LHCN-M2 (cell line): ENCODE measurements around the gene PYY. TPM values are rescaled to one million over a fixed set of nuclear protein-coding genes. Genes with fewer than 3 reads are reported as not detected.
"Not testable (repeated sequence)": the region's sequence is repeated elsewhere in the genome, so short reads cannot be mapped to it uniquely, and the experiment has no call there.

Experiments used
- DNase-seq: peaks from one replicate; pipeline ENCODE4 v3.0.0-alpha.2; 2012; ENCODE audit warnings: low read depth
- total RNA-seq: library from RNA; depleted of rRNA; stranded (reverse); fragments of >200 nt; gene quantifications from 2 replicates; pipeline ENCODE4 v1.2.3, GENCODE V29; 2014

Gene PYY
- total RNA-seq, 1 experiment from 2014 or later: not detected

DNA sequence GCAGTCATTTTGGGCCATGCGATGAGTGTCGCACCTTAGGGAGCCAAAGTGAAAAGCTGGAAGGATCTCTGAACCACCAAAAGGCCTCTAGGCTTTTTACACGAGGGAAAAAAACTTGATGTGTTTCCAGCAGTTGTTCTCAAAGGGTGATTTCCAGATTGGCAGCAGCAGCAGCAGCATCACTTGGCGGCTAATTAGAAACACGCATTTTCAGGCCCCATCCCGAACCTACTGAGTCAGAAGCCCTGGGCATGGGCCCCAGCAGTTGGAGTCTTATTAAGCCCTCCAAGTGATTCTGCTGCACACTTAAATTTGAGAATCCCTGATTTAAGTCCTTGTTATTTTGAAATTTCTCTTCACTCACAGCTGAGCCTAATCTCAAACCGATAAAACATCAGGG lies 25.3 kb upstream of the PYY start:
- DNase-seq: no peak

DNA sequence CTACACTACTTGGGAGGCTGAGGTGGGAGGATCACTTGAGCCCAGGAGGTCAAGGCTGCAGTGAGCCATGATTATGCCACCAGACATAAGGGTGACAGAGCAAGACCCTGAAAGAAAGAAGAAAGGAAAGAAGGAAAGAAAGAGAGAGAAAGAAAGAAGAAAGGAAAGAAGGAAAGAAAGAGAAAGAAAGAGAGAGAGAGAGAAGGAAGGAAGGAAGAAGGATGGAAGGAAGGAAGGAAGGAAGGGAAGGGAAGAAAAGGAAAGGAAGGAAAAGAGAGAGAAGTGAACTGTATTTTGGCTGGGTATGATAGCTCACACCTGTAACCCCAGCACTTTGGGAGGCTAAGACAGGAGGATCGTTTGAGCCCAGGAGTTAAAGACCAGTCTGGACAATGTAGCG lies 24.3 kb upstream of the PYY start:
- DNase-seq: no peak

DNA sequence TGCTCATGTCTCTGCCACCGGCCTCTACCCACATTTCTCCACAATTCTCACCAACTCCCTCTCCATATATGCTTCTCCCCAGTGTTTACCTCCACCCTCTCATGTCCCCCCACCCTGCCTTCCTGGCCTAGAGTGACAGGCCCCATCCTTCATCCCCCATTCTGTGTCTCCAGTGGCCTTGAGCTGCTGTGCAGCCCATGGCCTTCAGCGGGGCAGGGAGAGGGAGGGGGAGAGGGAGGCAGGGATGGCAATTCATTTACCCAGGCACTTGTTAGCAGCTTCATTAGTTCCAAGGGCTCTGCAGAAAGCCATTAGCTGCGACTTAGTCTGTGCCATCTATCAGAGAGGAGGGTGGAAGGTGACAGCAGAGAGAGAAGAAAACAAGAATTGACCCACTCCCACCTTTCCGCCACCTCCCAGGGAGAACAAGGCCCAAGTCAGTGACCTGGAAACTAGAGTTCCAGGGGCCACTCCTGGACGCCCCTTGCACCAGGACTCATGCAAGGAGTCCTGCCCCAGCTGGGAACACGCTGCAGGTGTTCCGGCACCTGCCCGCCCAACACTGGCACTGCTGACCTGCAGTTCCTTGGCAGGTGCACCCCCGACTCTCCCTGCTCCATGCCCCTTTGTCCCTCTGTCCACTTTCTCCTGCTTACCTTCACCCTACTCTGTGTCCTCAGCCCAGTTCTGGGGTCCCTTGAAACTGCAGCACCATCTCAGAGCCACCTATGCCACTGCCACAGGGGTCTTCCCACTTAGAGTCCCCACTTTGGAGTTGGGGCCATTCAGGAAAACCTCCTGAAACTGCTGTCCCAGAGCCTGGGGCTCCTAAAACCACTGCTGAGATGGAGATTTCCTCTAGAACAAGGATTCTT lies 23.5 kb upstream of the PYY start:
- DNase-seq: no peak

DNA sequence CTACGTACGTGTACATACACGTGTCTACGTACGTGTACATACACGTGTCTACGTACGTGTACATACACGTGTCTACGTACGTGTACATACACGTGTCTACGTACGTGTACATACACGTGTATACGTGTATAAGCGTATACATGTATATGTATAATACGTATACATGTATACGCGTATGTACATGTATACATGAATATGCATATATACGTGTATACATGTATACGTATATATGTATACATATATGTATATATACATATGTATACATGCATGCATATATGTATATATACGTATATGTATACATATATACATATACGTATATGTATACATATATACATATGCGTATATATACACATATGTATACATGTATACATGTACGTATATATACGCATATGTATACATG lies 22.2 kb upstream of the PYY start:
- no peak for DNase-seq

DNA sequence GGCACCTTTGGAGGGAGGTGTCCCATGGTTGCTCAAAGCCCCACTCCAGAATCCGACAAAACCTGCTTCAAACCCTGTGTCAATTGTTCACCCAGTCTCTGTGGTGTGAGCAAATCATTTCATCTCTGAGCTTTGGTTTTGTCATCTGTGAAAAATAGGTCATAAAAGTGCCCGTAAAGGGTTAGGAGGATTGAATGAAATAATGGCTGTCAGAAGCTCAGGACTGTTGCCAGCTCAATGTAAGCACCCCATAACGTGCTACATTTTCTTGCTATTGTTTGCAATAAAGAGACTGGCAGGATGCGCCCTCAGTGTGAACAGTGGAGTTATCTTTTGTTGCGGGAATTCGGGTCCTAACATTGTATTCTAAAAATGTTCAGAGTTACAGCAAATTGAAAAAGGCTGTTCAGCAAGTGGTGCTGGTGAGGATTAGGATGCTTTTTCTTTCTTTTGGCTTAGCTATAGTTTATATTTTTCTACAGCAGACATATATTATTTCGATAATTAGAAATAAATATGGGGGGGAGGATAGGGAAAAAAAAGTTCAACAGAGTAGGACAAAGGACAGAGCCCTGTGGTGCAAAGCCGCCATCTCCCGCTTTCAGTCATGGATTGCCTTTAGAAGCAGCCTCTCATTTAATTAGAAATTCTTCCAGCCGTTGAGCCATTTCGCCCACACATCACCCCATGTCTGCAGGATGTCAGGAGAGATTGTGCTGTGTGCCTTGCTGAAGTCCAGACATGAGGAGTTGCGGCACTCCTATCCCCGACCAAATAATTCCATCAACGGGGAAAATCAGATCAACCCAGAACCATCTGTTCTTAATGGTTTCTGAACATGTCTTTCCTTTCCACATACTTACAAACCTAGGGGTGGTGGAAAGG lies 20.9 kb upstream of the PYY start:
- no peak for DNase-seq

DNA sequence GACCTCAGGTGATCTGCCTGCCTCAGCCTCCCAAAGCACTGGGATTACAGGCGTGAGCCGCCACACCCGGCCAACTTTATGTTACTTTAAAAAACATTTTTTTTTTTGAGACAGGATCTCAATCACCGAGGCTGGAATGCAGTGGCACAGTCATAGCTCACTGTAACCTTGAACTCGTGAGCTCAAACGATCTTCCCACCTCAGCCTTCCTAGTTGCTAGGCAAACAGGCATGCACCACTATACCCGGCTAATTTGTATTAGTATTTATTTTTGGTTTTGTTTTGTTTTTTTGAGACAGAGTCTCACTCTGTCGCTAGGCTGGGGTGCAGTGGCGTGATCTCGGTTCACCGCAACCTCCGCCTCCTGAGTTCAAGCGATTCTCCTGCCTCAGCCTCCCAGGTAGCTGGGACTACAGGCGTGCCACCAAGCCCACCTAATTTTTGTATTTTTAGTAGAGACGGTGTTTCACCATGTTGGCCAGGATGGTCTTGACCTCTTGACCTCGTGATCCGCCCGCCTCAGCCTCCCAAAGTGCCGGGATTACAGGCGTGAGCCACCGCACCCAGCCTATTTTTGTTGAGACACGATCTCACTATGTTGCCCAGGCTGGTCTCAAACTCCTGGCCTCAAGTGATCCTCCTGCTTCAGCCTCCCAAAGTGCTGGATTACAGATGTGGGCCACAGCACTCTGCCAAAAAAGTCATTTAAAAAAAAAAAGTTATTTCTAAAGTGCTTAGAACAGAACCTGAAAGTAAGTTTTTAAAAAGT lies 18.9 kb upstream of the PYY start:
- not testable (repeated sequence) for DNase-seq

DNA sequence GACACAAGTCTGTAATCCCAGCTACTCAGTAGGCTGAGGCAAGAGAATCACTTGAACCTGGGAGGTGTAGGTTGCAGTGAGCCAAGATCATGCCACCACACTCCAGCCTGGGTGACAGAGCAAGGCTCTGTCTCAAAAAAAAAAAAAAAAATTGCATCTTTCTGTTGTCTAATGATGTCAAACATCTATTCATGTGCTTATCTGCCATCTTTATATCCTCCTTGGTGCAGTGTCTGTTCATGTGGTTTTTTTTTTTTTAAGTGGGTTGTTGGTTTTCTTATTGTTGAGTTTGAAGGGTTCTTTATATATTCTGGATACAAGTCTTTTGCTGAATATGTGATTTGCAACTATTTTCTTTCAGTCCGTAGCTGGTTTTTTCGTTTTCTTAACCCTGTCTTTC lies 17.7 kb upstream of the PYY start:
- DNase-seq: not testable (repeated sequence)

DNA sequence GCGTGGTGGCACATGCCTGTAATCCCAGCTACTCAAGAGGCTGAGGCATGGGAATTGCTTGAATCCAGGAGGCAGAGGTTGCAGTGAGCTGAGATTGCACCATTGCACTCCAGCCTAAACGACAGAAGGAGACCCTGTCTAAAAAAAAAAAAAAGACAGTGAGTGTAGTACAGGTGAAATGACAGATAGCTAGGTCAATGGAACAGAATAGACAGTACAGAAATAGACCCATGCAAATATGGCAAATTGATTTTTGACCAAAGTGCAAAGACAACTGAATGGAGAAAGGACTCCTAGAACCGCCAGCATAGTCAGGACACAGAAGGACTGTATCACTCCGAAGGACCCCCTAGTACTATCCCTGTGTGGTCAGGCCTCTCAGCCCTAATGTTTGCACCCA lies 16.6 kb upstream of the PYY start:
- DNase-seq: no peak

DNA sequence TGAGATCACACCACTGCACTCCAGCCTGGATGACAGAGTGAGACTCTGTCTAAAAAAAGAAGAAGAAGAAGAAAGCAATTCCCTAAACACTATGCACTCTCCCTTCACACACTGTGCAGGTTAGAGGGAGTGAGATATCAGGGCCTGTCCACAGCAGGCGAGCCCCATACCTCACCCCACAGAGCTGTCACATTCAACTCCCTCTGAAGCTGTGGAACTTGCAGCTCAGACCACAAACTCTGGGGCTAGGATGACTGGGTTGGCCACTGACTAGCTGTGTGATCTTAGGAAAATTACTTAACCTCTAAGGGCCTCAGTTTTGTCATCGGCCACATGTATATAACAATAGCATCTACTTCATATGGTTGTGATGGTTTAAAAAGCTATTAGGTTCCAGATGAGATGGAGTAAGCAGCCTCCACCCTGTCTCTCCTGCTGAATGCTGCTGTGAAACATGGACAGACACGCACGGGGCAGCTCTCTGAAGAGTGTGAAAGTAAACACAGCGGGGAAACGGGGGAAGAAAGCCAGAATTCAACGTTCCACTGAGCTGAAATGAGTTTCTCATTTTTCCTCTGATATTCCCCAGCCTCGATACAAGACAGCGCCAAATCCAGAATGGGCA lies 13.6 kb upstream of the PYY start:
- no peak for DNase-seq

DNA sequence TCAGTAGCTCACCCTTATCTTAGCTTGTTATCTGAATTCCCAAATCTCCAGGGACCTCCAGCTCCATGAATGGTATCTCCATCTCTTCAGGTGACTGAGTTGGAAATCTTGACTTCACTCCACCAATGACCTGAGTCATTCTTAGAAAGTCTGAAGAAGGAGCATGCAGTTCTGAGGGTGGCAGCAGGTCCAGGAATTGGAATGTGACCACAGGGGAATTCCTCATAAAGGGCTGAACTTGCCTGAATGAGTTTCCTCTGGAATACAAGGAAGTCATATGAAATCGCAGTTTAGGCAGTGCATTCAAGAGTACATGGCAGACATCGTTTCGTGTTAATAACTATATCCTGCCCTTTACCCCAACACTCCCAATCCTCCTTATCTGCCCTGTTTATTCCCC lies 12.5 kb upstream of the PYY start:
- DNase-seq: no peak

DNA sequence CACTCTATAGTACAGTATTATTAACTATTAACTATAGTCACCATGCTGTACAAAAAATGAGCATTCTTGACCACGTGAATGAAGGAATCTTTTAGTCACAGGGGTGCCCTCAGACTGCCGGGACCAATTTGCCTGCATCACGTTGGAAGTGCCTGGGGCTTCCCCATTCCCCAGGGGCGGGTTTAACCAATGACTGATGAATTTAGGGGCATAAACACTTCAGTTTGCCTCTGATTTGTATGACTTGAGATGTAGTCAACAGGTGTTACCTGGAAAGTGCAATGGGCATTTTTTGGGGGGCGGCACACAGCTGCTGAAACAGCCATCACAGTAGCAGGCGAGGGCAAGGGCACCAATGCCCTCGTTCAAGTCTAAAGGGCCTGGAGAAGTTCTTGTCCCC lies 8.7 kb upstream of the PYY start:
- DNase-seq: no peak

DNA sequence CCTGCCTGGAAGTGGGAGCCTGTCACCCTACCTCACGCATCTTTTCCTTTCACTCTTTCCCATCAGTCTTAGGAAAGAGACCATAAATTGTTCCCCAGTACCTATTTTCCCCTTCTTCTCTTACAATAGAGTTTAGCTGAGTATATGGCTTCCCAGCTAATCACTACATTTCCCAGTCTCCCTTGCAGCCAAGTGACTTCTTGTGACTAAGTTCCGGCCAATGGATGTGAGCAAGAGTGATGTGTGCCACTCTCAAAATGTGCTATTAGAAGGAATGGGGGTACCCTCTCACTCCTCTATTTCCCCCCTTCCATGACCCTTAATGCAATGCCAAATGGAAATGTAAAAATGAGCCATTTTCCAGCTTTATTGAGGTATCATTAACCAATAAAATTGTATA lies 8.2 kb upstream of the PYY start:
- no peak for DNase-seq

DNA sequence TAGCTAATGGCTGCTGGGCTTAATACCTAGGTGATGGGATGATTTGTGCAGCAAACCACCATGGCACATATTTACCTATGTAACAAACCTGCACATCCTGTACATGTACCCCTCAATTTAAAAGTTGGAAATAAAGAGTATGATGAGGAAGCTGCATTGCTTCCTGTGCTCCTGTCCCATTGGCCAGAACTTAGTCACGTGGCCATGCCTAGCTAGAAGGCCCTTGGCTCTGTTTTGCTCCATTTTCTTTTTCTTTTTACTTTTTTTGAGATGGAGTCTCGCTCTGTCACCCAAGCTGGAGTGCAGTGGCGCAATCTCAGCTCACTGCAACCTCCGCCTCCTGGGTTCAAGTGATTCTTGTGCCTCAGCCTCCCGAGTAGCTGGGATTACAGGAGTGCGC lies 7.6 kb upstream of the PYY start:
- DNase-seq: not testable (repeated sequence)

DNA sequence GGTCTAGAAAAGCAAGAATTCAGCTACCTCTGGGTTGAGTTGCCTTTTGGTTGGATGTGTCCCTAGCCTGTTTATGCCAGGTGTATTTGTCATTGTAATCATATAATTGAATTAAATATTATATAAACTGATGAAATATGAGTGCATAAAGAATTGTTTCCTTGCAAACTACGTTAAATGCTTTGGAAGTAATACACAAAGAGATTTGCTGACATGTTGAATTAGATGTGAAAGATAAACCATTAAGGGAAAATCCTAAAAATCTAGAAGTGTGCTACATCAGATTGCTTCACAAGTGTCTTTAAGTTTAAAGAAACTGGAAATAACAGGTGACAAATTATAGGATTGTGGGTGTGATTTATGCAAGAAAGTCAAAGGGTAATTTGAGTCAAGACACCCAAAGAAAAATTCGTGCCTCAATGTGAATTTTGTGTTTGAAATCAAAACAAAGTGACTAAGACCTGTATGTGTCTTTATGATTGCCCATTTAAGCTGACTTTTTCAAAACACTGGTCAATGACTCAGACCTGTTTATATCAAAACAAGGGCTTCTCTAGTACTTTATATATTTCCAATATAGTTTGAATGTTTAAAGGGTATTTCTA lies 5.1 kb upstream of the PYY start:
- peak; percentile 76 for DNase-seq

DNA sequence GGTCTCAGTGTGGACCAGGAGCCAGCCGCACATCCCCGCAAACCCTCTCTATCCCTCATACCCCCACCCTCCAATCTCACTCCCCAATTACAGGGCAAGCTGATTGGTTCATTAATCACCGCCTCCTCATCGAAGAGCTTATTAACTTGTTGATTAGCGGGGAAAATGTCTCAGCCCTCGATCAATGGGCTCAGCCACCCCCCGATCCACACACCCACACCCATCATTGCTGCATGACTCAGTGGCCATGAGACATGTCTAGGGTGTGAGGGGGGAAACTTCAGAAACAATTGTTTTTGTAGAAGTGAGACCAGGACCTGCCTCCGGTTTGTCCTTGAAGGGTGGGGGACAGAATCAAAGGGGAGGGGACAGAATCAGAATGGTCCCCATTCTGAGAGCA lies 2.5 kb upstream of the PYY start:
- DNase-seq: no peak

DNA sequence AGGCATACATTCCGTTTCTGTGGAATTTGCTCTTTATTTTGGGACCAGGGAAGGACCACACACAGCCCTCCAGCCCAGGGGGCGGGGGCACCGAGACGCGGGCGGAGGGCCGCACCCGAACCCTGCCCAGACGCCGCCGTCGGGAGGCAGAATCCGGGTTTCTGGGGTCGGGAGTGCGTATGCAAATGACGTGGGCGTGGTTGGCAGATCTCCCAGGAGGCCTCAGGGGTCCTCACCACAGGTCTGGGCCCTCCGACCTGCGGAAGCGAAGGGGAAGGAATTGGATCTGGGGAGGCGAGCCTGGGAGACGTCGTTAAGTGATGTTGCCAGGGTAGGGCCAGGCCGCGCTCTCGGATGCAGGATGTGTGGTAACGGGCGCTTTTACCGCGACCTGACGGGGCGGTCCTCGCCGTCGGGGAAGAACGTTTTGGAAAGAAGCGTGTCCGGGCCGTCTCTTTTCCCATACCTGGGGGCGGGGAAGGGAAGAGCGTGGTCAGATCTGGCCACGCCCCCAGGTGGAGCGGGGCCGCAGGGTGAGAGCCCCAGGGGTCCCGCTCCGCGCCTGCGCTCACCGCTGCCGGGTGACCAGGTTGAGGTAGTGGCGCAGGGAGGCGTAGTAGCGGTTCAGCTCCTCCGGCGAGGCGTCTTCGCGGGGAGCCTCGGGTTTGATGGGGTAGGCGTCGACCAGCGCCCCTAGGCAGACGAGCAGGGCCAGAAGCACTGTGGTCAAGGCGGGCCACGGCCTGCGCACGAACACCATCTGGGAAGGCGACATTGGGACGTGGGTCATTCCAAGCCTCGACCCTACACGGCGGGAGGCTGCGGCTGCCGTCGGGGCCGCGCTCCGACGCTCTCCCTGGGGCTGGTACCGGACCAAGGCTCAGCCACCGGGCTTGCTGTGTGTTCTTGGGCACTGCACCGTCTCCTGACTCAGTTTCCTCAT lies 745 bp downstream of the PYY start:
- no peak for DNase-seq

DNA sequence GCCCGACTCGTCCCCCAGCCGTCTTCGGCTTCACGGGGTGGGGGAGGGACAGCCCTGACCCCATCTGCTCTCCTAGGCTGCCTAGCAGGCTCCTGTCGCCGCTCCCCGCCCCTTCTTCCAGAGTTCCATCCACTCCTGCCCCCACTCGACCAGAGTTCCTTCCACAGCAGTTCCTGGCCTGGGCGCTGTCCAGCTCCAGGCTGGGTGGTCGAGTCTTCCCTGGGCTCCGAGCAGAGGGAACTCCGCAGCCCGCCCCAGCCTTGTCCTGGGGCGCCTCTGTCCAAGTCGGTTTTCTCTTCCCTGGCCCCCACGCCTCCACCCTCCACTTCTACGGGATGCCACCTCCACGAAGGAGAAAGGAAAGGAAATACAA lies 1.4 kb downstream of the PYY start:
- no peak for DNase-seq

DNA sequence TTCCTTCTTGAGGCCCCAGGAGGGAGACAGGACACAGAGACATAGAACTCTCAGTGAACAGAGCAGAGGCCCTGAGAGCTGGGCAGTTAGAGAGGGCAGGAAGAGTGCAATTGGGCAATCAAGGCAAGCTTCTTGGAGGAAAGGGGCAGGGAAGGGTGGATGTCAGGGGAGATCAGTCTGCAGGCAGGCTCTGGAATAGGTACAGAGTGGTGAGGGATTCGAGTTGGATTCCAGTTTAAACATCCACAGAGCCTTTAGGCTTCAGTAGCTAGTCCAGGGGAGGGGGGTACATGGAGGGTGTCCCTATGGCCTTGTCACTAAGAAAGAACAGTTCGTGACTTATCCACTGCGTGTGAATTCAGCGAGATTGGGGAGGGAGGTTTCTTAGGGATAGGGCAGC lies 2.0 kb downstream of the PYY start:
- no peak for DNase-seq

DNA sequence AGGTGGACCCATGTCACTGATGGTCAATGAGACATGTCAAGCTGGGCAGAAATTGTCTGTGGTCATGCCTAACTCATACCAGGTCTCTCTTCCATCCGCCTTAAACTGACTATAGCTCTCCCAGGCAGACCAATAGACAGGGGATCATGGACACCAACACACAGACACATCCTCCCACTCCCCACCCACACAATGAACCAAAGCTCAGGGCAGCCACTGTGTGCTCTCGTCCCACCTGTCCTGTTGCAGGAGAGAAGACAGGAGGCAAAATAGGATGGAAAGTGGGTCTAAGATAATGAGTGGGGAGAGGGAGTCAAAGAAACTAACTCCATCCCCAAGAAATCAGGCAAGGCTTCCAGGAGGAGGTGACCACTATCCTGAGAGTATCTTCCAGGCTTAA lies 3.2 kb downstream of the PYY start:
- no peak for DNase-seq

DNA sequence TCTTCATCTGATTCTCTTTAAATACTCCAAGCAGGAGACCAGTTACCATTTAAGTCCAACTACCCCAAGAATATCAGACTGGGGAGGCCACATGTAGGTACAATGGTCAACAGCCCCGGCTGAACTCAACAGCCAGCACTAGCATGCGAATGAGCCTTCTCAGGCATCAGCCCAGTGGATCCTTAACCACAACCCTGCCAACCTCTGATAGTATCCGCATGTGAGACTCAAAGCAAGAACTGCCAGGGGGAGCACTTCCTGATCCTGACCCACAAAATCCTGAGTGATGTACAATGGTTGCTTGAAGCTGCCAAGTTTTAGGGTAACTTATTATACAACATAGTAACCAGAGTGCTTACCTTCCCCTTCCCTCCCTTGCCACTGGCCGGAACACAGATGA lies 4.0 kb downstream of the PYY start:
- DNase-seq: no peak
